CD4-positive, alpha-beta T cell treated with Interferon alpha-2 for 1 hour (primary cell): ENCODE measurements around the gene CORO2B.
"Not testable (repeated sequence)": the region's sequence is repeated elsewhere in the genome, so short reads cannot be mapped to it uniquely, and the experiment has no call there.

Experiments
- DNase-seq, 2 donors: peaks; one replicate each; pipeline ENCODE4 v3.0.0-alpha.2; 2020 to 2022

The CORO2B gene

DNA sequence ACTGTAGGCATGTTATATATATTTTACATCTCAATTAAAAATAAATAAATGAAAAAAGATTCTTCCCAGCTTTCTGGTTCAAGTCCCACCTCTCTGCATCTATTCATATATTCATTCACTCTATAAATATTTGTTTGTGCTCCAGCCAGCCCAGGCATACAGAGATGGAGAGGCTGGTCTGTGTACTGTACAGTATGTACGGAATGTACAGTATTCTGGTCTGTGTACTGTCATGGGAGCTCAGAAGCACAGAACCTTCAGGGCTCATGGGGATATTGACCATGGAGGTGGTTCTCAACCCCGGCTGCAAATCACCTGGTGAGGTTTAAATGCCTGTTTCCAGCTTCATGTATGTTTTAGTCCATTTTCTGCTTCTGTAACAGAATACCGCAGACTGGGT is 13.8 kb downstream of the CORO2B start:
- no peak for DNase-seq

GRCh38 chr15:68593341-68593740 is 14.5 kb downstream of the CORO2B start:
- no peak for DNase-seq

GRCh38 chr15:68593828-68594532 is 15.2 kb downstream of the CORO2B start:
- no peak for DNase-seq

DNA sequence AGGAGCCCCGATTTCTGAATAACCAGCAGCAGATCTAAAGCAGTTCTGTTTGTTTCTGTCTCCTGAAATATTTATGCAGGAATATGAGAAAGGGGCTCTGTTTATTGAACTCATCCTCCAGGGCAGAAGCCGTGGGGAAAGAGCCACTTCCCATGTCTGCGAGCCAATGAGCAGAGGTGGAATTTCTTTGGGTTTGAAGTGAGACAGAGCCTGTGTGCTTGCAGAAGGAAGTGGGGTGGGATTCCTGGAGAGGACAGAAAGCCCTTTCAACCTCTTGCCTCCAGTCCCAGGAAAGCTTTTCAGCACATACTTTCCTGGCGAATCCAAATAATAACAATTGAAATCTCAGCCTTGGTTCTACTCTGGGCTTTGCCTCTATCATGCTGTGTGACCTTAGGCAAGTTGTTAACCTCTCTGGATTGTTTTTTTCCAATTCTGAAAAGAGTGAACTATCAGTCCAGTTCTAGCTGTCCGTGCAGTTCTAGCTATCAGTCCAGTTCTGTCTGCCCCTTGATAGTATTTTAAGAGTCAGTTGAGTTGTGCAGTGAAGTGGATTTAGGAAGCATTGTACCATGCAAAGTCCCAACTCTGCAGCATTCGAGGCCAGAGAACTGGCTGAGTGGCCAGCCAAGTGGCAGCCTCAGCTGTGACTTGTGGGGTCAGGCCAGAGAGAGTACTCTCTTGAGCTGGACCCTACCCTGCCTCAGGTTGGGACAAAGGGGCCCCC is 15.9 kb downstream of the CORO2B start:
- DNase-seq: no peak

- DNase-seq: no peak
Measured at GRCh38 chr15:68595260-68595564, 16.4 kb downstream of the CORO2B start.

DNA sequence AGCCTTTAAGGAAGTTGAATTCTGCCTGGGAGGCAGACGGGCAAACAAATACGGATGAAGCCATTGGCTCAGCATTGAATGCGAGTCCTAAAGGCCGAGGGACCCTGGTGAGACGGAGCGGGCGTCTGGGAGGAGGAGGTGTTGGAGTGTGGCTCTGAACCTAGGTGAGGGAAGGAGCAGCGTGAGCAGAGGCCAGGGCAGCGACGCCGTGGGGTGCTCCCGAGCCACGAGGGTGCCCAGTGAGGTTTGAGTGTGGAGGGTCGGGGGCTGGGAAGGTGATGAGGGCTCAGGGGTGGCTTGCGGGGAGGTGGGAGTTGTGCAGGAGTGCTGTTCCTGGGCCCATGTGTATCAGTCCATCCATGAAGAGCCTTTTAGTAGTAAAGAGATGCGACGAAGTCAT is 17.0 kb downstream of the CORO2B start:
- no peak for DNase-seq

DNA sequence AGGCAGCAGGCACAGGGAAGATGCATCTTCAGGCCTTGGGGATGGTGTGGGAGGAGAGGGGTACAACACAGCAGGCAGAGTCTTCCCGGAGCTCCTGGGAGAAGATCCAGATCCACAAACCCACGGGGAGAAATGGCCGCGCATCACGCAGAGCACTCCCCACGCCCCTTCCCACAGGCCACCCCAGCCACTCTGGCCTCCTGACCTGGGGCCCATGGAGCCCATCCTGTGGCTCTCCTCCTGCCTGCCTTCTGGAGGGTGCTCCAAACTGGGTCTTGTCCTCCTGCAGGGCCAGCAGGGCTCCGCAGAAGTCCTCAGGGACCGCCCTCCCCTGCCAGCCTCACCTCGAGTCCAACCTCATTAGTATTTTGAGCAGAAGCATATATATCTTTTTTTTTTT is 17.9 kb downstream of the CORO2B start:
- no peak for DNase-seq

GRCh38 chr15:68597581-68597980 is 18.8 kb downstream of the CORO2B start:
- DNase-seq: no peak

GRCh38 chr15:68598171-68599152 is 19.7 kb downstream of the CORO2B start:
- no peak for DNase-seq

GRCh38 chr15:68599153-68599545 is 20.4 kb downstream of the CORO2B start:
- DNase-seq: no peak

DNA sequence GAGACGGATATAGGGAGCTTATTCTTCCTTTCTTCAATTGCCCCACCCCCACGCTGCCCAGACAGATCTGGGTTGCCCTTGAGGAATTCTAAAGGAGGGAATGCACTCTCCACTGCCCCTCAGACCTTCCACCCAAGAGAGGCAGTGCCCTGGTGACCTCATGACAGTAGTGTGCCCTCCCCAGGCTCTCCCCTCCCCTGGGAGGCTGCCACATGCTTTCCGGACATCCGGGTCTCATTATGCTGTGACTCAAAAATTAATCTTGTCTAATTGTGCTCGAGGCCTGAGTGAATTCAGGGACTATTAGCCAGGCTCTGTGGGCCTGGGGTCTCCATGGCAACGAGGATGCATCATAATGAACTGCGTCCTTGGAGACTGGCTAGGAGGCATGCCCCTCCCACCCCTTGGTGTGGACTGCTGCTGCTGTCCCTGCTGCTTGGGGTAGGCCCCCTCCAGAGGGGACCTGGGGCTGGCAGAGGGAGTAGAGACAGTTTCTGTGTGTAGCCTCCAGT is 20.8 kb downstream of the CORO2B start:
- DNase-seq: no peak

GRCh38 chr15:68601206-68602197 is 22.7 kb downstream of the CORO2B start:
- no peak for DNase-seq

DNA sequence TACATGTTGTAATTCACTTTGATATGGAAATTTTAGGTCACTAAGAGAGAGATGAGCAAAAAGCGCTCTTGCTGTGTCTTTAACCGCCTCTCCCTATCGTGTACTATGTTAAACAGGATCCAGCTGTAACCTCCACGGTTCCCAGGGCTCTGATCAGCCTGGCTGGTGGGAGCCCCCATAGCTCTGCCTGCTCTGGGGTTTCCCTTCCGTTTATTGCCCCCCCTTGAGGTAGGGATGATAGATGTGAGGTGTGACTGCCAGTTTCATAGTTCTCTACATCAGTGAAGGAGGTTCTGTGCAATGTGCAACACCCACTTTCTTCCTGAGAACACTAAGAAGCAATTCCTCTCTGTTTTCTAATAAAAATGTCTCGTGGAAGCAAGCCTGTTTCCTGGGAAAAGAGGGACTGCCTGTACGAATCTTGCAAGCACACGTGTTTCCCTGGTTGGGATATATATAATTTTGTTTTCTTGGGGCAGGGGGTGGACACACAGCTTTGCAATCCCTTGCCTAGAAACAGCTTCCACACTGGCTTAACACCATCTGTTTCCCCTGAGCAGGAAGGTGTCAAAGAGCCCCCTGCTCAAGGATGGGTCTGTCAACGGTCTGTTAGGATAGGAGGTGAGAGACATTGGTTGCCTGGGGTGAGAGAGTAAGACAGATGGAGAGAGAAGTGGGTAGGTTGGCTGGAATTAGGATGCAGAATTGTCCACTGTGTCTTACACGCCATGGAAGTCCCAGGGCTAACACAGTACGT is 23.8 kb downstream of the CORO2B start:
- DNase-seq: no peak

GRCh38 chr15:68603216-68603595 is 24.4 kb downstream of the CORO2B start:
- no peak for DNase-seq

DNA sequence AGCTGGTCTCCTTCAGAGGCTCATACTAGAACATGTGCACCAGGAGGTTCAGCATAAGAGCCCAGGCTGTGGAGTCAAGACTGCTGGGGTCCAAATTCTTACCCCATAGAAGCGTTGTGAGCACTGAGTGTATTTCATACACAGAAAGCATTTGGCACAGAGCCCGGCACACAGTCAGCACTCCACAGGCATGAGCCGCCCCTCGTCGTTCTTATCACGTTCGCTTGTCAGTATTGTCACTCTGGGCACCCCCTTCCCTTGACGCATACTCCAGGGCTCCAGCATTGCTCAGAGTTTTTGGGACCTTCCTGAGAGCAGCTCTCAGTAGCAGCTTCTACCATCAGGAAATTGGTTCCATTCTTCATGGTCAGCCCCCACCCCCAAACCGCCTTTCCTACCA is 25.2 kb downstream of the CORO2B start:
- DNase-seq: no peak

- not testable (repeated sequence) for DNase-seq
Measured at GRCh38 chr15:68604840-68605478, 26.2 kb downstream of the CORO2B start.

- no peak for DNase-seq
Measured at GRCh38 chr15:68606375-68606774, 27.6 kb downstream of the CORO2B start.

- no peak for DNase-seq
Measured at GRCh38 chr15:68608206-68608843, 29.5 kb downstream of the CORO2B start.

DNA sequence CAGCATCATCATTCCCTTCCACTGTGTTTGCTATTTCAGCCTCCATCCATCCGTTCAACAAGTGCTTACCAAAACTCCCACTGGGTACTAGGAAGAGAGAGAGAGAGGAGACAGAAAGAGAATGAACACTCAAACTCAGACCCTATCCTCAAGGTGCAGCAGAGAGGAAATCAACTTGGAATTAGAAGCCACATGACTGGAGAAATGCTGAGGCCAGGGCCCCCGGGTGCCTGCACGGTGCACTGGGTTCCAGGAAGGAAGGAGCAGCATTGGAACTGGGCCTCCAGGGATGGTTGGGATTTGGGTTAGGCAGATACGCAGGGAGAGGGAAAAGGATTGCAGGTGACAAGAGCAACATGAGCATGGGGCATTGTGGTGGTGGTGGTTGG is 30.0 kb downstream of the CORO2B start:
- DNase-seq: no peak

DNA sequence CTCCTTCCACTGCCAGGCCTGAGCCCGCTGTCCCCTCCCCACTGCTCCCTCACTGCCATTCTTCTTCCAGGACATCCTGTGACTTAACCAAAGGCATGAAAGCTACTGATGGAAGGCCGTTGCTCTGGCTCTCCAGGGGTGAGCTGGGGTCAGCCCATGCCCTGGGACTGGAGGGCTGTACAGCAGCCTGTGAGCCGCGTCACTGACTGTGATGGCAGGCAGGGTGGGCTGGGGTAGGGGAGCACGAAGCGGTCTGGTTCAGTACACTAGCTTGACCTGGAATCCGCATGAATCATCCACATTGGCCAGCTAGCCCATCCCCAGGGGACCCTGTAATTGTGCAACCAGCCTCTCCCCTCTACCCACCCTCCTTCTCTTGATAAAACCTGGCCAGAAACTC is 30.8 kb downstream of the CORO2B start:
- DNase-seq: no peak
